K562 (cell line): ENCODE measurements around the gene CFDP1.

Experiments used
- ATF7 ChIP-seq: fragments of 450-650 bp; IDR thresholded peaks from 2 replicates; pipeline ENCODE4 v1.7.1; 2014; ENCODE audit warnings: mild to moderate bottlenecking, moderate library complexity
- CBFB ChIP-seq: sonication (generic); formaldehyde crosslinking; IDR thresholded peaks from 2 replicates; pipeline ENCODE4 v1.4.0; 2020; ENCODE audit warnings: mild to moderate bottlenecking, missing genetic modification reagents
- CBX5 ChIP-seq: IDR thresholded peaks from 2 replicates; pipeline ENCODE4 v1.6.1; 2014; ENCODE audit warnings: low read depth, borderline replicate concordance
- CTCF ChIP-seq, 3 experiments: IDR thresholded peaks in 2 of 3; conservative IDR thresholded peaks in 1 of 3; 2 replicates each; pipeline ENCODE4 v1.5.1; 2011 to 2012; ENCODE audit warnings: low read length in 3 of 3, mild to moderate bottlenecking in 3 of 3, control low read depth in 2 of 3, improper control_type of control experiment in 1 of 3, inconsistent platforms in 1 of 3, low read depth in 1 of 3, mixed read lengths in 1 of 3, moderate library complexity in 1 of 3; ENCODE audit not compliant: insufficient read depth in 2 of 3
- GABPB2 ChIP-seq: fragments of 250-450 bp; sonication (Bioruptor Pico); conservative IDR thresholded peaks from 2 replicates; pipeline ENCODE4 v1.5.1; 2021; ENCODE audit warnings: mild to moderate bottlenecking
- GTF2A2 ChIP-seq: IDR thresholded peaks from 2 replicates; pipeline ENCODE4 v1.6.1; 2016; ENCODE audit warnings: mild to moderate bottlenecking, missing genetic modification characterization, missing compliant biosample characterization
- MAX ChIP-seq: sonication (generic); formaldehyde crosslinking; IDR thresholded peaks from 2 replicates; pipeline ENCODE4 v1.9.0; 2022; ENCODE audit warnings: mild to moderate bottlenecking, missing genetic modification reagents
- MNT ChIP-seq, 2 experiments: fragments of 450-650 bp; conservative IDR thresholded peaks; 2 replicates each; pipeline ENCODE4 v1.6.1; 2017; ENCODE audit warnings: mild to moderate bottlenecking in 2 of 2, moderate library complexity in 2 of 2
- NELFE ChIP-seq: IDR thresholded peaks from 2 replicates; pipeline ENCODE4 v1.6.1; 2011; ENCODE audit warnings: mild to moderate bottlenecking; ENCODE audit not compliant: insufficient read depth, insufficient read length
- PURB ChIP-seq: sonication (generic); formaldehyde crosslinking; IDR thresholded peaks from 2 replicates; pipeline ENCODE4 v1.9.0; 2021; ENCODE audit warnings: low read depth, mild to moderate bottlenecking, missing genetic modification reagents
- SMAD1 ChIP-seq: fragments of 150-350 bp; IDR thresholded peaks from 2 replicates; pipeline ENCODE4 v1.6.1; 2014; ENCODE audit warnings: low read length, low read depth; ENCODE audit not compliant: partially characterized antibody
- SNRNP70 ChIP-seq: fragments of 200-400 bp; formaldehyde crosslinking; optimal IDR thresholded peaks from 2 replicates; pipeline ENCODE3; 2017; ENCODE audit warnings: low read depth, low read length
- TFAM ChIP-seq: fragments of 250-450 bp; sonication (Bioruptor Pico); conservative IDR thresholded peaks from 2 replicates; pipeline ENCODE4 v1.5.0; 2021; ENCODE audit warnings: mild to moderate bottlenecking, moderate library complexity

- TF ChIP-seq MAX (CRISPR knock-in tag), result no peak
- no peak for TF ChIP-seq CTCF (IDR thresholded peaks at IDR 0.05 in 2 of 3, conservative IDR thresholded peaks at IDR 0.05 in 1 of 3; ENCODE audit: insufficient read depth in 2 of 3, low read depth in 1 of 3, low read length in 3 of 3)
- no peak for TF ChIP-seq CBX5
- no peak for TF ChIP-seq TFAM (CRISPR knock-in tag)
- TF ChIP-seq MNT (conservative IDR thresholded peaks at IDR 0.05), result no peak
- TF ChIP-seq GTF2A2, result no peak
- TF ChIP-seq PURB (CRISPR knock-in tag), result no peak
- no peak for TF ChIP-seq CBFB (CRISPR knock-in tag)
- TF ChIP-seq SNRNP70, result no peak
- TF ChIP-seq ATF7, result no peak
- no peak for TF ChIP-seq NELFE
- no peak for TF ChIP-seq SMAD1
- no peak for TF ChIP-seq GABPB2 (CRISPR knock-in tag)
These were observed 136.7 kb downstream of the CFDP1 start for GRCh38 chr16:75296606-75297005.
